Left ventricle myocardium superior (tissue), 1 donor: ENCODE measurements around the gene ADAMTS17. TPM values are rescaled to one million over a fixed set of nuclear protein-coding genes. Genes with fewer than 3 reads are reported as not detected.

Experiments
- ATAC-seq: fragments of 200-7000 bp; cut with Tn5 transposase; one replicate; pipeline ENCODE4 v1.9.1; 2020; ENCODE audit warnings: mild to moderate bottlenecking, moderate library complexity
- DNase-seq: peaks from one replicate; pipeline ENCODE4 v3.0.0-alpha.2; 2020
- intact Hi-C: fragments of 100-400 bp; cut with micrococcal nuclease; formaldehyde crosslinking; loops from one replicate; pipeline ENCODE4 v1.11.0; 2022
- total RNA-seq: library from RNA; stranded (reverse); fragmentation: NEBNext Ultra II Directional; extraction: Animal tissue kit (Norgen Biotek cat#: 25700); gene quantifications from one replicate; pipeline ENCODE4 v1.2.1, GENCODE V29; 2021
- donor health status: DM: no; HTN: yes; CAD: no; lungs with severe emphysema.

ADAMTS17 gene
- total RNA-seq, 1 donor from 2014 or later = 2.9 TPM

DNA sequence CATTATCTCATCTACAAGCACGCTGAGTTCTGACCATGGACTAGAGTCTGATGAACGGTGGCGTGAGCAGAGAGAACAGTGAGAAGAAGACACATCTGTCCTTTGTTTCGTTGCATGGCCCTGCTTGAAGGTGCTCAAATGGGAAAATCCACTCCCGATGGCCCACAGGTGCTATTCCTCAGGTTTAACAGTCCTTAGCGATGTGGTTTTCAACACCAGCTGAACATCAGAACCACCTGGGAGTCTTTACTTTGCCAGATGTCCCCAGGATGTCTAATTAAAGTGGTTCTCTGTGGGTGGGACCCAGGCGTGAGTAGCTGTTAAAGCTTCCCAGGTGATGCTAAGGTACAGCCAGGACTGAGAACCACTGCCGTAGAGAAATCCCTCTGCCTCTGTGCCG lies 13.0 kb downstream of the ADAMTS17 start:
- DNase-seq = no peak
- ATAC-seq = no peak
- intact Hi-C loops = no loop called here

GRCh38 chr15:100318880-100319279 lies 22.9 kb downstream of the ADAMTS17 start:
- DNase-seq = no peak
- no peak for ATAC-seq
- intact Hi-C loops = no loop called here

DNA sequence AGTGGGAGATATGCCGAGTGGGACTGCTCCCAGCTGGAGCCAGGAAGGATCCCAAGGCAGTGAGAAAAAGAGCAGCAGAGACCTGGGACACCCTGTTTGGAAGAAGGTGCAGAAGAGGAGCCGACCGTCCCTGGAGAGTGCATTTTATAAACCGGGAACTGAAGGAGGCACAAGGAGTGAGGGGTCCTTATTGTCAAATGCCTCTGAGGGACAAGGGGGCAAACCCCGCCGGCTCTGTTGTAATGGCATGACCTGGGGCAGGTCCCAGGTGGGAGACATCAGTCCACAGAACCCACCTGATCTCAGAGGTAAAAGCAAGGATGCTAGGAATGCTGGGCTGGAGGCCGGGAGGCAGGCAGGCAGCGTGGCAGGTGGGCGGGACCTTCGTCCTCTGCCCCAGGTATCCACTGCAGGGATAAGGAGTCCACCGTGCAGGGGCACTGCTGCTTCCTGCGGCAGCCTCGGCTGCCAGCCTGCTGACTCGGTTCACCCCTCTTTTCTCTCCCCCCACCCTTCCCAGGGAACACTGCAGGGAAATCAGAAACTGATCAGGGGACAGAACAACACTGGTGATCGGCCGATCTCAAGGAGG lies 26.9 kb downstream of the ADAMTS17 start:
- intact Hi-C loops = no loop called here
- no peak for ATAC-seq
- DNase-seq = no peak

DNA sequence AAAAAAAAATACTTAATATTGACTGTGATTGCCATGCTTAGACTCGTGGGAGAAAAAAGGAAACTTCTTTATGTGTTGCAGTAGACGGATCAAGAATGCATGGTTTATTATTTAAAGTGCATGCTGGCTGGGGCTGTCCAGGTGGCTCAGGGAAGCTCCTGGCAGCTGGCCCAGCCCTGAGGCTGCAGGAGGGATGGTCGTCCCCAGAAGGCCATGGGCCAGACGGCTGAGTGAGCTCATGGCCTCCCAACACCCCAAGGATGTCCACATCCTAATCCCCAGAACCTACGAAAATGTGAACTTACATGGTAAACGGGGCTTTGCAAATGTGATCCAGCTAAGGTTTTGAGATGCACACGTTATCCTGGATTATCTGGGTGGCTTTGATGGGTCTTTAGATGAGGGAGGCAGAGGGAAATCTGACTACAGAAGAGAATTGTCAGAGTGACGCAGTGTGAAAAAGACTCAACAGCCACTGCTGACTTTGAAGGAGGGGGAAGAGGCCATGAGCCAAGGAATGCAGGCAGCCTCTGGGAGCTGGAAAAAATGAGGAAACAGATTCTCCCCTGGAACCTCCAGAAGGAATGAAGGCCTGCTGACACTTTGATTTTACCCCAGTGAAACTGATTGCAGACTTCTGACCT lies 29.8 kb downstream of the ADAMTS17 start:
- DNase-seq (no peak), ATAC-seq (no peak)
- intact Hi-C loops = no loop called here

DNA sequence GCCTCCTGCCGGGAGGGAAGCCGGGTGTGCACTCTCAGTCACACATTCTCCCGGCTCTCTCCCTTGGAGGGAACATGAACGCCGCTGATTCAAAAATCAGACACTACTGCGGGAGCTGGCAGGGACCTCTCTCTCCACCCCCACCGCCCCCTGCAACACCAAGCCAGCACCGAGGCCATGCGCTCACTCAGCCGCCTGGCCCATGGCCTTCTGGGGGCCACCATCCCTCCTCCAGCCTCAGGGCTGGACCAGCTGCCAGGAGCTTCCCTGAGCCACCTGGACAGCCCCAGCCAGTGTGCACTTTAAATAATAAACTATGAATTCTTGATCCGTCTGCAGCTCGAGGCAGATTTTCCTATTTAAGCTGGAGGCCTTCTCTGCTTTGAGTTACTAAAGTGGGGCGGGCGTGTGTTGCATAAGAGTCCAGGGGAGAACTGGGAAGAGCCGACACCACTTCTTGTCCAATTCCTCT lies 30.6 kb downstream of the ADAMTS17 start:
- intact Hi-C loops = no loop called here
- DNase-seq (peak; percentile 50), ATAC-seq (peak; percentile 74)

- ATAC-seq = no peak
- DNase-seq = no peak
- intact Hi-C loops = no loop called here
Observed at GRCh38 chr15:100310513-100311153, 31.1 kb downstream of the ADAMTS17 start.

- ATAC-seq (no peak), DNase-seq (no peak)
- intact Hi-C loops = no loop called here
Observed at GRCh38 chr15:100310041-100310405, 31.8 kb downstream of the ADAMTS17 start.

DNA sequence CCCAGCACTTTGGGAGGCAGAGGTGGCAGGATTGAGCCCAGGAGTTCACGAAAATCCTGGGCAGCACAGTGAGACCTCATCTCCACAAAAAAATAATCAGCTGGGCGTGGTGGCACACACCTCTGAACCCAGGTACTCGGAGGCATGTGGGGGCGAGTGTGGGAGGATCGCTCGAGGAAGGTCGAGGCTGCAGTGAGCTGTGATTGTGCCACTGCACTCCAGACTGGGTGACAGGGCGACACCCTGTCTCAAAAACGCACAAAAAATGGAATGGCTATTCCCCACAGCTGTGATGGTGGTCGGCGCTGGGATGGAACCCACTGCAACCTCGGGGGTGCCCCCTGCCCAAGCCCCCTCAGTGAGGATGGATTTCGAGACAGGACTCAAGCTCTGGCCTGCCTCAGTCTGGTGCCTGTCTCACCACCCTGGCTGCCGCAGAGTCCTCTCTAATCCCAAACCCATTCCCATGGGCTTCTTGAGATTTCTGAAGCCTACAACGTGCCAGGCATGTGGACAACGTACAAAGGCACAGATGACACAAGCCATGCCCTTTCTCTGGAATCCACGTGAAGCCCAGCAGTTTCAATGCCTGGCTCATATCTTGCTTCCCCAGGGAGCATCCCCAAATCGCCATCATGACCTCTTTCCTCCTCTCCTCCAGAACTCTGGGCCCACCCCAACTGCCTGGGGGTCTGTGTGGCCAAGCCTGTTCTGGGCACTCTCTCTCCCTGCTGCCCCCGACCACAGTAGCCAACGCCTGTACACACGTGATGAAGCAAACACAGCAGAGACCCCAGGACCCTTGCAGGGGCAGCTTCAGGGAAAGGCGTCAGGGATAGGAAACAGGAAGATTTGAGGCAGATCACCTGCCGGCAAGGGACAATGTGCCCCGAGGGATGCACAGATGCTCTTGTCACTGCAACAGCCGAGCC lies 32.4 kb downstream of the ADAMTS17 start:
- DNase-seq = no peak
- no peak for ATAC-seq
- intact Hi-C loops = no loop called here

DNA sequence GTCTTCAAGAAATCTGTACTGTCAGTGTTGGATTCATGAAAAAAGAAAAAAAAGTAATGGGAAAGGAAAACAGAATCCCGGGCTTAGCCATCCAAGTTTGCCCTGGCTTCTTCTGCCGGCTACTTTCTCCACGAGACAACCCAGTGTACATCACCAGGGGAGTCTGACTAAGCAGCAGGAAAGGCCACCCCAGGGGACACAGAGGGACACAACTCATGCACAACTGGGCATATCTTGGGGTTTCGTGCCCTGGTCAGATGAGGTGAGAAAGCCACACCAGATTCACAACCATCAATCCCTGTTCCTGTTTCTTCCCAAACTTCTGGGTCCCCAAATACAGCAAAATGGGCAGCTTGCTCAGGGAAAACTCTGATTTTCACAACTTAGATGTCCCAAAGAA lies 33.2 kb downstream of the ADAMTS17 start:
- intact Hi-C loops = no loop called here
- ATAC-seq (peak; percentile 24), DNase-seq (no peak)

- peak; percentile 62 for ATAC-seq
- intact Hi-C loops = no loop called here
- no peak for DNase-seq
Observed at GRCh38 chr15:100308213-100308600, 33.6 kb downstream of the ADAMTS17 start.

GRCh38 chr15:100307241-100308212 lies 34.2 kb downstream of the ADAMTS17 start:
- intact Hi-C loops = no loop called here
- peak; percentile 10 for ATAC-seq
- DNase-seq = peak; percentile 44

DNA sequence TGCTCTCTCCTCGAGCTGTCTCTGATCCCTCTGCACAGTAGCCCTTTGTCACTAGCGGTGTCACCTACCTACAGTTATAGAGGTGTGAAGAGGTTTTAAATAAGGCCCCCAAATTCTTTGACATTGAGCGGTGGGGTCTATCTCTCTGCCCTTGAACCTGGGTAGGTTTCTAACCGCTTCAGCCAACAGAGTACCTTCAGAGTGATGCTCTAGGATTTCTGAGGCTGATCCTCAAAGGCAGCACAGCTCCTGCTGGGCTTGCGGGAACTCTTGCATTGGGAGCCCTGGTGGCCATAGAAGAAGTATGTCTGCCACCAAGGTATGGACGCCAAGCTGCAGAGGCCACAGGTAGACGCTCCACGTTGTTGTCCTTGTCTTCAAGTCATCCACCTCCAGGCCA lies 35.7 kb downstream of the ADAMTS17 start:
- intact Hi-C loops = no loop called here
- no peak for DNase-seq
- ATAC-seq = no peak

- DNase-seq = no peak
- intact Hi-C loops = no loop called here
- ATAC-seq = no peak
Observed at GRCh38 chr15:100301910-100302431, 39.8 kb downstream of the ADAMTS17 start.

- DNase-seq = no peak
- intact Hi-C loops = no loop called here
- no peak for ATAC-seq
Observed at GRCh38 chr15:100298257-100298656, 43.5 kb downstream of the ADAMTS17 start.

GRCh38 chr15:100297812-100298211 lies 44.0 kb downstream of the ADAMTS17 start:
- ATAC-seq = no peak
- intact Hi-C loops = no loop called here
- no peak for DNase-seq

GRCh38 chr15:100295939-100296565 lies 45.7 kb downstream of the ADAMTS17 start:
- DNase-seq (no peak), ATAC-seq (no peak)
- intact Hi-C loops = no loop called here

- no peak for DNase-seq
- ATAC-seq = no peak
- intact Hi-C loops = no loop called here
Observed at GRCh38 chr15:100292010-100292409, 49.8 kb downstream of the ADAMTS17 start.

DNA sequence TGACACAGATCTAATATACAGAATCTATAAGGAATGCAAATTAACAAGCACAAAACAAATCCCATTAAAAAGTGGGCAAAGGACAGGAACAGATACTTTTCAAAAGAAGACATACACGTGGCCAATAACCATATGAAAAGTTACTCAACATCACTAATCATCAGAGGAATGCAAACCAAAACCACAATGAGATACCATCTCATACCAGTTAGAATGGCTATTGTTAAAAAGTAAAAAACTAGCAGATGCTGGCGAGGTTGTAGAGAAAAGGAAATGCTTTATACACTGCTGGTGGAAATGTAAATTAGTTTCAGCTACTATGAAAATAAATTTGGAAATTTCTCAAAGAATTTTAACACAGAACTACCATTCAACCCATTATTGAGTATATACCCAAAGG lies 50.7 kb downstream of the ADAMTS17 start:
- intact Hi-C loops = no loop called here
- DNase-seq = no peak
- ATAC-seq = no peak
